Measurements from ENCODE around the gene UQCRHL. TPM values are rescaled to one million over a fixed set of nuclear protein-coding genes. Genes with fewer than 3 reads are reported as not detected.
A peak's percentile ranks its signal among the peaks of the same experiment; 100 is the strongest.
"Not testable (repeated sequence)": the region's sequence is repeated elsewhere in the genome, so short reads cannot be mapped to it uniquely, and the experiment has no call there.

The UQCRHL gene
- polyA plus RNA-seq, 2 of the 4 experiments (the other 2 are of a cell fraction) = 0.68 to 4.1 TPM

DNA sequence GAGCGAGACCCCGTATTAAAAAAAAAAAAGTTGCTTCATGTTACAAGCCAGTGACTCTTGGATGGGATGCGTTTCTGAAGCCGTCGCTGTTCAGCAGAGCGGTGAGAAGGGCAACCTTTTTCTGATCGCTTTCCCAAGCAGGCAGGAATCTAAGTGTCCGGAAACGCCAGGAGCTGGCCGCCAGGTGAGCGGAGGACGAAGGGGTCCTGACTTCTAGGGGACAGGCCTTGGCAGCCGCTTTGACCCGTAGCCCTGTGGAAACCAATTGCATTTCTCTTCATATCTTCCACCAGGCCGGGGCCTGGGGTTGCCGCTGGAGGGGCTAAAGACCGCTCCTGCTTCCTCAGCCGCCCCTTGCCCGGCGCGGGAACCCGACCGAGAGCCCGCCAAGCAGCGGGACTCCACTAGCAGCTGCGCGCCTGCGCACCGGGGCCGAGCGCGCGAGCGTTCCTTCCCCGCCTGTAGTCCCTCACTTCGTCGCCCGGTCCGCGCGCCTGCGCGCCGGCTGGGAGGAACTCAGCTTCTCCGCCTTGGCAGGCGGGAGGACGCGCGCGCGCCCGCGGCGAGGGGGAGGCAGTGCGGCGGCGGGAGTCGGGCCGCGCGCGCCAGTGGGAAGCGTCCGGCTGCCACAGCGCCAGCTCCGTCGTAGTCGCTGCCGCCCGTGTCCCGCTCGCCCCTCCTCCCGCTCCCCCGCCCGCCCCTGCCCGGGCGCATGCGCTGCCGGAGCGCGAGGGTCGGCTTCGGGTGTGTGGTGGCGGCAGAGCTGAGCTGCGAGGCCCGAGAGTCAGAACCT is 39.8 kb upstream of the UQCRHL start, which contains the start of gene SPEN (continued):
- TF ChIP-seq, protein P1, sequence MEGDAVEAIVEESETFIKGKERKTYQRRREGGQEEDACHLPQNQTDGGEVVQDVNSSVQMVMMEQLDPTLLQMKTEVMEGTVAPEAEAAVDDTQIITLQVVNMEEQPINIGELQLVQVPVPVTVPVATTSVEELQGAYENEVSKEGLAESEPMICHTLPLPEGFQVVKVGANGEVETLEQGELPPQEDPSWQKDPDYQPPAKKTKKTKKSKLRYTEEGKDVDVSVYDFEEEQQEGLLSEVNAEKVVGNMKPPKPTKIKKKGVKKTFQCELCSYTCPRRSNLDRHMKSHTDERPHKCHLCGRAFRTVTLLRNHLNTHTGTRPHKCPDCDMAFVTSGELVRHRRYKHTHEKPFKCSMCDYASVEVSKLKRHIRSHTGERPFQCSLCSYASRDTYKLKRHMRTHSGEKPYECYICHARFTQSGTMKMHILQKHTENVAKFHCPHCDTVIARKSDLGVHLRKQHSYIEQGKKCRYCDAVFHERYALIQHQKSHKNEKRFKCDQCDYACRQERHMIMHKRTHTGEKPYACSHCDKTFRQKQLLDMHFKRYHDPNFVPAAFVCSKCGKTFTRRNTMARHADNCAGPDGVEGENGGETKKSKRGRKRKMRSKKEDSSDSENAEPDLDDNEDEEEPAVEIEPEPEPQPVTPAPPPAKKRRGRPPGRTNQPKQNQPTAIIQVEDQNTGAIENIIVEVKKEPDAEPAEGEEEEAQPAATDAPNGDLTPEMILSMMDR (IDR thresholded peaks at IDR 0.05) = no peak
- TF ChIP-seq JUN (IDR thresholded peaks at IDR 0.05) (peak; percentile 10 to 52; a peak in 2 of 5 replicates), SMC3 (IDR thresholded peaks at IDR 0.05) (no peak), CEBPB (IDR thresholded peaks at IDR 0.05) (no peak), NPAS2 (CRISPR knock-in tag; IDR thresholded peaks at IDR 0.05; ENCODE audit: borderline replicate concordance) (no peak), POLR2AphosphoS2 (conservative IDR thresholded peaks at IDR 0.05; ENCODE audit: low read length) (no peak)
- TF ChIP-seq, protein P2, sequence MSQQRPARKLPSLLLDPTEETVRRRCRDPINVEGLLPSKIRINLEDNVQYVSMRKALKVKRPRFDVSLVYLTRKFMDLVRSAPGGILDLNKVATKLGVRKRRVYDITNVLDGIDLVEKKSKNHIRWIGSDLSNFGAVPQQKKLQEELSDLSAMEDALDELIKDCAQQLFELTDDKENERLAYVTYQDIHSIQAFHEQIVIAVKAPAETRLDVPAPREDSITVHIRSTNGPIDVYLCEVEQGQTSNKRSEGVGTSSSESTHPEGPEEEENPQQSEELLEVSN (IDR thresholded peaks at IDR 0.05; ENCODE audit: borderline replicate concordance, low read depth) = peak; percentile 83

DNA sequence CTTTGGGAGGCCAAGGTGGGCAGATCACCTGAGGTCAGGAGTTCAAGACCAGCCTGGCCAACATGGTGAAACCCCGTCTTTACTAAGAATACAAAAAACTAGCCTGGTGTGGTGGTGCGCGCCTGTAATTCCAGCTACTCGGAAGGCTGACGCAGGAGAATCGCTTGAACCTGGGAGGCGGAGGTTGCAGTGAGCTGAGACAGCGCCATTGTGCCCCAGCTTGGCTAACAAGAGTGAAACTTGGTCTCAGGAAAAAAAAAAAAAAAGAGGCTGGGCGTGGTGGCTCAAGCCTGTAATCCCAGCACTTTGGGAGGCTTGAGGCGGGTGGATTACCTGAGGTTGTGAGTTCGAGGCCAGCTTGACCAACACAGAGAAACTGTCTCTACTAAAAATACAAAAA is 38.6 kb upstream of the UQCRHL start:
- Histone ChIP-seq H3K4me1 (peaks cover 19% of the 10 kb centered on the region), H3K4me2 (peak overlapping the region; percentile 86; the same call in 2 of the 3 replicates), H3K27ac (peak overlapping the region in 1 of 2 experiments; percentile 100; a peak in 1 of 6 replicates)
- H3K9me3 ChIP-seq; POLR2A ChIA-PET; FAIRE-seq; ATAC-seq; DNase-seq (ENCODE audit: low read depth in 1 of 2, low spot score in 1 of 2); H3K4me3 ChIP-seq: not testable (repeated sequence)
- CTCF ChIA-PET = interaction anchor here (0.8 kb wide), 1 partner anchor 54 kb away, joined by 3 read pairs; no protein-coding TSS in a partner anchor
- WGBS (ENCODE audit: missing lambda C conversion rate) = 93% methylated on average over 6 of the region's 11 CpGs

DNA sequence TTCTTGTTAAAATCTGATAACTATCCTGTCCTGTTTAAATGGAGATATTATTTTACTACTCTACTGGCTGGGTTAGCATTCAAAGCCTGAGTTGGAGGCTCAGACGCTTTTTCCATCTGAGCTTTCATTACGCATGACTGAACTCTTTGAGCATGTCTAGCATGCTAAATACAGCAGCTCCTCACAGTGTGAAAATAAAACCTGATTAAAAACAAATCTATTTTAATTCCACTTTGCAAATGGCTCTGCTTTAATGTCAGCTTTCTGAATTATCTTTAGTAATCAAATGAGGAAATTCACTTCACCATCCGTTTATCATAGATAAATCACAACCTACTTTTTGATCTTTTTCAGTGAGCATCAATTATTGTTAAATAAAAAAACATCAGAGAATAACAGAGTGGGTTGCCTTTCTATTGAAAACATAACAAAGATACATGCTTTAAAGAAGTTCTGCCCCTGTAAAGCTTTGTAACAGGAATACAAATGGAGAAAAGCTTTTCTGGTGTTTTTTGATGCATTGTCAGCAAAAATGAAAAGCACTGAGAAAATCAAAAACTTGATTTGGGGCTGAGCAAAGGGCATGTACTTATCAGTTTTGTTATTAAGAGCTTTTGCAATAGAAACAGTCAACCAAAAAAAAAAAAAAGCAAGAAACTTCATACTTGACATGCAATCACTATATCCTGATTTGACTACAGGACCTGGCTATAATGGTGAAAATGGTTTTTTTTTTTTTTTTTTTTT is 36.5 kb upstream of the UQCRHL start:
- no peak overlapping the region for H3K4me2 ChIP-seq
- POLR2A ChIA-PET = interaction anchor here (0.7 to 0.8 kb wide), 2 partner anchors 8 to 344 kb away, joined by 4 to 7 read pairs; no protein-coding TSS in a partner anchor
- TF ChIP-seq MAFK (IDR thresholded peaks at IDR 0.05; ENCODE audit: partially characterized antibody) = peak; percentile 91
- no peak for TF ChIP-seq EHF (CRISPR knock-in tag; IDR thresholded peaks at IDR 0.05)
- DNase-seq (ENCODE audit: low read depth in 1 of 2, low spot score in 1 of 2) (no peak), FAIRE-seq (no peak), ATAC-seq (no peak)
- WGBS (ENCODE audit: missing lambda C conversion rate) = 82% methylated on average over 3 of the region's 3 CpGs
- H3K4me1 ChIP-seq = peaks cover 11% of the 10 kb centered on the region; the same call in 1 of the 3 replicates
- CTCF ChIA-PET = interaction anchor here (0.6 to 1.0 kb wide), 3 partner anchors 33 to 500 kb away, joined by 3 to 5 read pairs (median 3); no protein-coding TSS in a partner anchor
- H3K9me3 ChIP-seq = no peaks in the 10 kb centered on the region
- no peak overlapping the region for H3K4me3 ChIP-seq
- H3K27ac ChIP-seq = no peak overlapping the region

DNA sequence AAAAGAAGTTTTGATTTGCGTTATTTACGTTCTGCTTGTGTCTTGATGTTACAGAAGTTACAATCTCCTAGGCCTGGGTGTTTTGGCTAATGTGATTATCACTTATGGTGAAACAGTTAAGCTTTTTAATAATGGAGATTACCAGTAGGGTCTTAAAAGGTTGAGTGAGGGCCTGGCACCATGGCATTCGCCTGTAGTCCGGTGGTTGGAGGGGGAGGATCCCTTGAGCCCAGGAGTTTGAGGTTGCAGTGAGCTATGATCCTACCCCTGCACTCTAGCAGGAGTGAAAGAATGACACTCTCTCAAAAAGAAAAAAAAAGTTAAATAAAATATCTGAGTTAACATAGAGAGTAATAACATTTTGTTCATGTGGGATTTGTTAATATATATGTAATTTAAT is 31.3 kb upstream of the UQCRHL start:
- H3K27ac ChIP-seq = no peak overlapping the region
- FAIRE-seq (no peak), ATAC-seq (no peak), DNase-seq (ENCODE audit: low read depth in 1 of 2, low spot score in 1 of 2) (no peak)
- POLR2A ChIA-PET = interaction anchor here (1.9 kb wide), 1 partner anchor 9 kb away, joined by 8 read pairs; the partner anchor contains the start of gene SPEN
- WGBS (ENCODE audit: missing lambda C conversion rate) = 85% methylated on average over 4 of the region's 4 CpGs
- CTCF ChIA-PET = interaction anchor here (0.7 to 2.1 kb wide), 3 partner anchors 24 to 120 kb away, joined by 3 to 6 read pairs (median 3); no protein-coding TSS in a partner anchor
- 0 out of 3 replicates have a peak, but pooled peaks cover 5% of the 10 kb centered on the region for H3K4me1 ChIP-seq
- no peak for TF ChIP-seq CHD4 (IDR thresholded peaks at IDR 0.05; ENCODE audit: borderline replicate concordance)
- TF ChIP-seq GATA3 (IDR thresholded peaks at IDR 0.05; ENCODE audit: borderline replicate concordance) = no peak
- TF ChIP-seq CHD2 (IDR thresholded peaks at IDR 0.05; ENCODE audit: low read length, partially characterized antibody) = no peak
- TF ChIP-seq MAZ (IDR thresholded peaks at IDR 0.05; ENCODE audit: borderline replicate concordance, low read depth, low read length) = no peak
- no peak overlapping the region for H3K4me3 ChIP-seq
- H3K9me3 ChIP-seq = no peaks in the 10 kb centered on the region
- H3K4me2 ChIP-seq = no peak overlapping the region

Data from A549 (cell line).